Rectal smooth muscle tissue (tissue), 1 donor: ENCODE measurements around the gene AGPS.
"Not testable (repeated sequence)": the region's sequence is repeated elsewhere in the genome, so short reads cannot be mapped to it uniquely, and the experiment has no call there.

Experiments
- H3K27ac ChIP-seq: one replicate; pipeline ENCODE4 v1.7.0; 2013; ENCODE audit warnings: low read depth, low read length, inconsistent platforms
- H3K27me3 ChIP-seq: one replicate; pipeline ENCODE4 v1.7.0; 2013; ENCODE audit warnings: low read length; ENCODE audit not compliant: control insufficient read depth, insufficient read depth
- H3K36me3 ChIP-seq: one replicate; pipeline ENCODE4 v1.7.0; 2013; ENCODE audit warnings: low read length; ENCODE audit not compliant: control insufficient read depth, insufficient read depth
- H3K4me1 ChIP-seq: one replicate; pipeline ENCODE4 v1.7.0; 2013; ENCODE audit warnings: low read length; ENCODE audit not compliant: control insufficient read depth, insufficient read depth
- H3K4me3 ChIP-seq: one replicate; pipeline ENCODE4 v1.7.0; 2013; ENCODE audit warnings: low read length
- H3K9ac ChIP-seq: one replicate; pipeline ENCODE4 v1.7.0; 2013; ENCODE audit warnings: low read length

Gene AGPS

GRCh38 chr2:177404243-177404642, 11.7 kb downstream of the AGPS start:
- no peak overlapping the region for H3K9ac ChIP-seq
- H3K27ac ChIP-seq: no peak overlapping the region
- H3K27me3 ChIP-seq: no peaks in the 10 kb centered on the region
- no peak overlapping the region for H3K4me3 ChIP-seq
- peaks cover 2% of the 10 kb centered on the region for H3K4me1 ChIP-seq
- H3K36me3 ChIP-seq: no peaks in the 10 kb centered on the region

DNA sequence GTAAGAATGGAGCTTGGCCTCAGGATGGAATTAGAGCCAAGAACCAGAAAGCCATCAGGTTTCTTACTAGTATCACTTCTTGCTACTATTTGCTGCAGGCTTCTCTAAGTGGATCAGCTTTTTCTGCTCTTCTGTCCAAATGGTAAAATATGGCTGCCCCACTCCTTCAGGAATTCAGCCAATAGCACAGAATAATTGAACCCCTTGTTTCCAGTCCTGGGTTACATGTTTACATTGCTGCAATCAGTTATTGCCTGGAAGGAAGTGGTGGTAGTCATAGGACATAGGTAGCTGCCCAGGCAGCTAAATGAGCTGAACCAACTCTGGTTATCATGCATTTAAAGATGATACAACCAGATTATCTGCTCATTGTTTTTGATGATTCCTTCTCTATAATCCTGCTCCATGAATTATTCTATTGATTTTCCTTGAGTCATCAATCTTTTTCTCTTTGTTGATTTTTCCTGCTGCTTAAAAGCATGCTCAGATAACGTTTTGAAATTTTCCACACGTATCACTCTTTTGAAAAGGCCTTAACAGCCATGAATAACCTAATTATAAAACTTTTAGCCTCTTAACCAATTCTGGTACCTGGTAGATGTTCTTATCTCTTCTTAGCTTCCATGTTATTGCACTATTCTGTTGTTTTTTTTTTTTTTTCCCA, 12.6 kb downstream of the AGPS start:
- H3K9ac ChIP-seq: no peak overlapping the region
- H3K36me3 ChIP-seq: no peaks in the 10 kb centered on the region
- H3K27me3 ChIP-seq: no peaks in the 10 kb centered on the region
- H3K27ac ChIP-seq: no peak overlapping the region
- no peak overlapping the region for H3K4me3 ChIP-seq
- peaks cover 2% of the 10 kb centered on the region for H3K4me1 ChIP-seq

DNA sequence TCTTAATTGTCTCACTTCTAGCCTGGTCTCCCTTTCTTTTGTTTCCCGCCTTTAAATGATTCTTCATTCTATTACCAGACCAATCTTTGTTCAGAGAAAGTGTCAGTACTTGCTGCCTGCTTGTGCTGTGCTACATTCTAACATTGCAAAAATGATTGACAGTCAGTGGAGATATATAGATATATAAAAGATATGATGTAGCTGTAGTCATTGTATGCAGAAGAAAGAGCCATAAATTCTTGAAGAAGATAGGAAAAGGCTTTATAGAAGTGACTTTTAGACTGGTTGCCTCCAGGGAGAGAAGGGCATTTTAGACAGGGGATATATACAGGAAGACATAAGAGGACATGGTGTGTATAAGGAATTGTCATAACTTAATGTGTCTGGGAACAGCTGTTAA, 13.6 kb downstream of the AGPS start:
- no peak overlapping the region for H3K27ac ChIP-seq
- no peak overlapping the region for H3K4me3 ChIP-seq
- peaks cover 2% of the 10 kb centered on the region for H3K4me1 ChIP-seq
- no peaks in the 10 kb centered on the region for H3K27me3 ChIP-seq
- no peaks in the 10 kb centered on the region for H3K36me3 ChIP-seq
- H3K9ac ChIP-seq: no peak overlapping the region

DNA sequence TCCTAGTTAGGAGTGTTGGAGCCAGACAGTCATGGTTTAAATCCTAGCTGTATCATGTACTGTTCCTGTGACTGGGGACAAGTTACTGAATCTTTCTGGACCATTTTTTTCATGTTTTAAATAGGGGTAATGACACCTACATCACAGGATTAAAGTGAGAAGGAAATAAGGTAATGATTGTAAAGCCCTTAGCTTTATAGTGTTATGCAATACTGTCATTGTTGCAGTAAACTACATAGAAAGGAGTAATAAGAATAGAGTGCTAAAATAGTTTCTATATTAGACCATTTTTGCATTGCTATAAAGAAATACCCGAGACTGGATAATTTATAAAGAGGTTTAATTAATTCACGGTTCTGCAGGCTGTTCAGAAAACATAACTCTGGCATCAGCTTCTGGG, 14.5 kb downstream of the AGPS start:
- Histone ChIP-seq H3K27ac (no peak overlapping the region), H3K9ac (no peak overlapping the region), H3K4me3 (no peak overlapping the region), H3K4me1 (peaks cover 2% of the 10 kb centered on the region), H3K36me3 (no peaks in the 10 kb centered on the region), H3K27me3 (no peaks in the 10 kb centered on the region)

GRCh38 chr2:177410629-177411028, 18.1 kb downstream of the AGPS start:
- not testable (repeated sequence) for H3K27me3 ChIP-seq, H3K9ac ChIP-seq, H3K36me3 ChIP-seq, H3K4me1 ChIP-seq, H3K4me3 ChIP-seq, H3K27ac ChIP-seq

DNA sequence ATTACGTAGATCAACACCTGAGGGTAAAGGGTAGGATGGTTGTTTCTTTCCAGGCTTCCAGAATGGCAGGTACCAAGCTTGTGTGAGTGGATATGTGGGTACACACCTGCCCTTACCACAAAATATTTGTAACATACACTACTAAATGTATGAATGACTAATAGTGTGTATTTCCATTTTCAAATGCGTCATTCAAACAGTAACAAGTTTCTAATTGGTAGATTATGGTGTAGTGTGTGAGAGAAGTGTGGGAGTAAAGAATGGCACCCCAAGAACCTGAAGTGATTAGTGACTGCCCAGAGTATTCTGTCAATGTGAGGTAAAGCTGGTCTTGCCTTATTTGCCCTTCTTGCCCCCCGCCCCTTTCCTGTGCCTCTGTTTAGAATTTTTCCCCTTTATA, 21.1 kb downstream of the AGPS start:
- no peak overlapping the region for H3K27ac ChIP-seq

GRCh38 chr2:177419274-177419673, 26.7 kb downstream of the AGPS start:
- Histone ChIP-seq H3K27me3 (no peaks in the 10 kb centered on the region), H3K4me1 (peaks cover 8% of the 10 kb centered on the region), H3K4me3 (no peak overlapping the region), H3K9ac (no peak overlapping the region), H3K27ac (no peak overlapping the region), H3K36me3 (peaks cover 3% of the 10 kb centered on the region)

More for the DNA sequence above, 21.1 kb downstream of the AGPS start:
- no peak overlapping the region for H3K4me3 ChIP-seq
- no peak overlapping the region for H3K9ac ChIP-seq
- no peaks in the 10 kb centered on the region for H3K36me3 ChIP-seq
- no peaks in the 10 kb centered on the region for H3K27me3 ChIP-seq
- peaks cover 2% of the 10 kb centered on the region for H3K4me1 ChIP-seq

- no peaks in the 10 kb centered on the region for H3K27me3 ChIP-seq
- no peak overlapping the region for H3K9ac ChIP-seq
- no peak overlapping the region for H3K27ac ChIP-seq
- H3K4me1 ChIP-seq: peaks cover 8% of the 10 kb centered on the region
- peaks cover 3% of the 10 kb centered on the region for H3K36me3 ChIP-seq
- no peak overlapping the region for H3K4me3 ChIP-seq
Measured at GRCh38 chr2:177422271-177422670, 29.7 kb downstream of the AGPS start.

DNA sequence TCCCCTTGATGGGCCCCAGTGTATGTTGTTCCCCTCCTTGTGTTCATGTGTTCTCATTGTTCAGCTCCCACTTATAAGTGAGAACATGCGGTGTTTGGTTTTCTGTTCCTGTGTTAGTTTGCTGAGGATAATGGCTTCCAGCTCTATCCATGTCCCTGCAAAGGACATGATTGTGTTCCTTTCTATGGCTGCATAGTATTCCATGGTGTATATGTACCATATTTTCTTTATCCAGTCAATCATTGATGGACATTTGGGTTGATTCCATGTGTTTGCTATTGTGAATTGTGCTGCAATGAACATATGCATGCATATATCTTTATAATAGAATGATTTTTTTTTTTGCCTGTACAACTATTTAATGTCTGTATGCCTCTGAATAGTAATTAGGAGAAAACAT, 31.5 kb downstream of the AGPS start:
- H3K9ac ChIP-seq, H3K27ac ChIP-seq, H3K4me1 ChIP-seq, H3K4me3 ChIP-seq, H3K27me3 ChIP-seq, H3K36me3 ChIP-seq: not testable (repeated sequence)

DNA sequence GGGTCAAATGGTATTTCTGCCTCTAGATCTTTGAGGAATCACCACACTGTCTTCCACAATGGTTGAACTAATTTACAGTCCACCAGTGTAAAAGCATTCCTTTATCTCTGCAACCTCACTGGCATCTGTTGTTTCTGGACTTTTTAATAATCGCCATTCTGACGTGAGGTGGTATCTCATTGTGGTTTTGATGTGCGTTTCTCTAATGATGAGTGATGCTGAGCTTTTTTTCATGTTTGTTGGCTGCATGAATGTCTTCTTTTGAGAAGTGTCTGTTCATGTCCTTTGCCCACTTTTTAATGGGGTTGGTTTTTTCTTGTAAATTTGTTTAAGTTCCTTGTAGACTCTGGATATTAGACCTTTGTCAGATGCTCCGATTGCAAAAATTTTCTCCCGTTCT, 32.0 kb downstream of the AGPS start:
- not testable (repeated sequence) for H3K4me3 ChIP-seq, H3K27ac ChIP-seq, H3K4me1 ChIP-seq, H3K9ac ChIP-seq, H3K27me3 ChIP-seq, H3K36me3 ChIP-seq

- H3K9ac ChIP-seq: no peak overlapping the region
- peaks cover under 1% of the 10 kb centered on the region for H3K36me3 ChIP-seq
- H3K27ac ChIP-seq: no peak overlapping the region
- no peaks in the 10 kb centered on the region for H3K27me3 ChIP-seq
- no peak overlapping the region for H3K4me3 ChIP-seq
- H3K4me1 ChIP-seq: no peaks in the 10 kb centered on the region
Measured at GRCh38 chr2:177427316-177427715, 34.7 kb downstream of the AGPS start.

- not testable (repeated sequence) for H3K9ac ChIP-seq, H3K4me3 ChIP-seq, H3K36me3 ChIP-seq, H3K4me1 ChIP-seq, H3K27ac ChIP-seq, H3K27me3 ChIP-seq
Measured at GRCh38 chr2:177427936-177428335, 35.4 kb downstream of the AGPS start.

DNA sequence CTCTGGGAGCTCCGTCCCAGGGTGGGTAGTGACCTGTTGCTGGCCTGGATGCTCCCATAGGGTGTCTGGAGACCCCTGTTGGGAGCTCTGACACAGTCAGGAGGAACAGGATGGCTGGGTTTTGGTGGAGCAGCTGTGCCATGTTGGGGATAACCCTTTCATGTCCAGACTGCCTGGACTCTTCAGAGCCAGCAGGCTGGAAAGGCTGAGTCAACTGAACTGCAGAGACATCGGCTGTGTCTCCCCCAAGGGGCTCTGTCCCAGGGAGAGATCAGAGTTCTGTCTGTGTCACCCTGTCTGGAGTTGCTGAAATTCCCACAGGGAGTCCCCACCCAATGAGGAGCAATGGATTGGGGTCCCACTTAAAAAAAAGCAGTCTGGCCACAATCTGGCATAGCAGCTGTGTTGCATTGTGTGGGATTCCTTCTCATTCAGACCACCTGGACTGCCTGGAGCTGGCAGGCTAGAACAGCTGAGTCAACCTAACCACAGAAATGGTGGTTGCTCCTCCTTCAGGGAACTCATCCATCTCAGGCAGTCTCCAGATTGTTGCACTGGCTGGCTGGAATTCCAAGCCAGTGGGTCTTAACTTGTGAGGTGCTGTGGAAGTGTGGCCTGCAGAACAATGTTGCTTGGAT, 37.2 kb downstream of the AGPS start:
- no peaks in the 10 kb centered on the region for H3K27me3 ChIP-seq
- no peak overlapping the region for H3K27ac ChIP-seq
- no peaks in the 10 kb centered on the region for H3K4me1 ChIP-seq
- peaks cover 3% of the 10 kb centered on the region for H3K36me3 ChIP-seq
- H3K9ac ChIP-seq: no peak overlapping the region
- no peak overlapping the region for H3K4me3 ChIP-seq
